KMS-11 (cell line): ENCODE results near the gene MAU2.

Source experiments
- H2AFZ ChIP-seq: fragments of 200-600 bp; sonication (generic); 2 replicates; pipeline ENCODE4 v1.6.1; 2016; ENCODE audit warnings: antibody characterized with exemption, mixed run types, low read depth
- H3K27ac ChIP-seq: fragments of 200-600 bp; sonication (generic); 2 replicates; pipeline ENCODE4 v1.6.1; 2016; ENCODE audit warnings: mild to moderate bottlenecking, mixed run types
- H3K27me3 ChIP-seq: fragments of 200-600 bp; sonication (generic); 2 replicates; pipeline ENCODE4 v1.6.1; 2017; ENCODE audit warnings: mild to moderate bottlenecking, low read depth, mixed run types, moderate library complexity; ENCODE audit not compliant: insufficient read depth
- H3K36me3 ChIP-seq: fragments of 200-600 bp; sonication (generic); 2 replicates; pipeline ENCODE4 v1.6.1; 2017; ENCODE audit warnings: mild to moderate bottlenecking, mixed run types; ENCODE audit not compliant: insufficient read depth
- H3K4me1 ChIP-seq: fragments of 200-600 bp; sonication (generic); 2 replicates; pipeline ENCODE4 v1.6.1; 2016; ENCODE audit warnings: mild to moderate bottlenecking, low read depth, mixed run types; ENCODE audit not compliant: poor library complexity, severe bottlenecking
- H3K4me2 ChIP-seq: fragments of 200-600 bp; sonication (generic); 2 replicates; pipeline ENCODE4 v1.7.0; 2016; ENCODE audit warnings: mild to moderate bottlenecking, mixed run types
- H3K4me3 ChIP-seq: fragments of 200-600 bp; sonication (generic); IDR thresholded peaks from 2 replicates; pipeline ENCODE4 v1.6.1; 2017; ENCODE audit warnings: low read depth, low read length, mixed read lengths; ENCODE audit not compliant: insufficient read depth
- H3K79me2 ChIP-seq: fragments of 200-600 bp; sonication (generic); 2 replicates; pipeline ENCODE4 v1.6.1; 2016; ENCODE audit warnings: low read depth, mixed run types; ENCODE audit not compliant: insufficient read depth
- H3K9ac ChIP-seq: fragments of 200-600 bp; sonication (generic); 2 replicates; pipeline ENCODE4 v1.6.1; 2016; ENCODE audit warnings: mild to moderate bottlenecking, mixed run types
- H4K20me1 ChIP-seq: fragments of 200-600 bp; sonication (generic); 2 replicates; pipeline ENCODE4 v1.6.1; 2016; ENCODE audit warnings: mild to moderate bottlenecking, mixed run types; ENCODE audit not compliant: insufficient read depth
- TF ChIP-seq, protein P1 (sequence below): fragments of 200-600 bp; sonication (generic); conservative IDR thresholded peaks from 2 replicates; pipeline ENCODE4 v1.6.1; 2017; ENCODE audit warnings: low read depth, mild to moderate bottlenecking, antibody characterized with exemption, low read length, moderate library complexity, mixed read lengths

Gene MAU2

GRCh38 chr19:19279062-19279612, 41.5 kb upstream of the MAU2 start:
- no peaks in the 10 kb centered on the region for H3K4me1 ChIP-seq
- TF ChIP-seq, protein P1, sequence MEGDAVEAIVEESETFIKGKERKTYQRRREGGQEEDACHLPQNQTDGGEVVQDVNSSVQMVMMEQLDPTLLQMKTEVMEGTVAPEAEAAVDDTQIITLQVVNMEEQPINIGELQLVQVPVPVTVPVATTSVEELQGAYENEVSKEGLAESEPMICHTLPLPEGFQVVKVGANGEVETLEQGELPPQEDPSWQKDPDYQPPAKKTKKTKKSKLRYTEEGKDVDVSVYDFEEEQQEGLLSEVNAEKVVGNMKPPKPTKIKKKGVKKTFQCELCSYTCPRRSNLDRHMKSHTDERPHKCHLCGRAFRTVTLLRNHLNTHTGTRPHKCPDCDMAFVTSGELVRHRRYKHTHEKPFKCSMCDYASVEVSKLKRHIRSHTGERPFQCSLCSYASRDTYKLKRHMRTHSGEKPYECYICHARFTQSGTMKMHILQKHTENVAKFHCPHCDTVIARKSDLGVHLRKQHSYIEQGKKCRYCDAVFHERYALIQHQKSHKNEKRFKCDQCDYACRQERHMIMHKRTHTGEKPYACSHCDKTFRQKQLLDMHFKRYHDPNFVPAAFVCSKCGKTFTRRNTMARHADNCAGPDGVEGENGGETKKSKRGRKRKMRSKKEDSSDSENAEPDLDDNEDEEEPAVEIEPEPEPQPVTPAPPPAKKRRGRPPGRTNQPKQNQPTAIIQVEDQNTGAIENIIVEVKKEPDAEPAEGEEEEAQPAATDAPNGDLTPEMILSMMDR = no peak
- no peak overlapping the region for H3K4me2 ChIP-seq
- H3K9ac ChIP-seq = no peak overlapping the region
- H2AFZ ChIP-seq = no peak overlapping the region
- no peaks in the 10 kb centered on the region for H4K20me1 ChIP-seq
- no peaks in the 10 kb centered on the region for H3K36me3 ChIP-seq
- no peak overlapping the region for H3K4me3 ChIP-seq
- no peaks in the 10 kb centered on the region for H3K27me3 ChIP-seq
- no peak overlapping the region for H3K27ac ChIP-seq
- H3K79me2 ChIP-seq = no peaks in the 10 kb centered on the region

GRCh38 chr19:19279853-19280252, 40.8 kb upstream of the MAU2 start:
- H3K9ac ChIP-seq = no peak overlapping the region
- H3K79me2 ChIP-seq = no peaks in the 10 kb centered on the region
- no peaks in the 10 kb centered on the region for H3K4me1 ChIP-seq
- no peak overlapping the region for H3K27ac ChIP-seq
- no peak overlapping the region for H3K4me3 ChIP-seq
- no peaks in the 10 kb centered on the region for H3K27me3 ChIP-seq
- TF ChIP-seq, protein P1 = no peak
- H4K20me1 ChIP-seq = no peaks in the 10 kb centered on the region
- H3K4me2 ChIP-seq = no peak overlapping the region
- no peaks in the 10 kb centered on the region for H3K36me3 ChIP-seq
- no peak overlapping the region for H2AFZ ChIP-seq

DNA sequence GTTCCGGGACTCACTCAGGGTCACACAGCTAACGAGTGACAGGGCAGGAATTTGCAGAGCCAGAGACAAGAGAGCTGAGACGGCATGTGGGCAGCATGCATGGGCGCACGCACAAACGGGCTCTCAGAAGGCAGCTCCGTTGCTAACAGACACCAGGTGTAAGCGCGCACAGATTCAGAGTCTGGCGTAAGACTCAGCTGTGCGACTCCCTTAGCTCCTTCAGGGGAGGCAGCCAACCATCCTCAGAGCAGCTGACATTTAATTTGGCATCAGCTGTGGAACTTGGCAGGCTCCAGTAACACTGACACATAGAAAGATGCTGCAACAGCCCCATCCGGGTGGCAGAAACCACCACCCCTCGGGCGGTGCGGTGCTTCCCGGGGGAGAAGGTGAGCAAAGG, 40.1 kb upstream of the MAU2 start:
- Histone ChIP-seq H2AFZ (no peak overlapping the region), H3K27ac (no peak overlapping the region), H3K4me2 (no peak overlapping the region), H3K4me1 (no peaks in the 10 kb centered on the region), H3K27me3 (no peaks in the 10 kb centered on the region), H3K4me3 (no peak overlapping the region), H3K36me3 (no peaks in the 10 kb centered on the region), H3K9ac (no peak overlapping the region), H4K20me1 (no peaks in the 10 kb centered on the region), H3K79me2 (no peaks in the 10 kb centered on the region)
- TF ChIP-seq, protein P1 = no peak

GRCh38 chr19:19285686-19286085, 34.9 kb upstream of the MAU2 start:
- TF ChIP-seq, protein P1 = no peak
- no peaks in the 10 kb centered on the region for H3K79me2 ChIP-seq
- no peak overlapping the region for H3K4me2 ChIP-seq
- no peaks in the 10 kb centered on the region for H3K27me3 ChIP-seq
- no peak overlapping the region for H3K4me3 ChIP-seq
- no peak overlapping the region for H2AFZ ChIP-seq
- no peak overlapping the region for H3K27ac ChIP-seq
- H3K36me3 ChIP-seq = no peaks in the 10 kb centered on the region
- no peaks in the 10 kb centered on the region for H4K20me1 ChIP-seq
- no peaks in the 10 kb centered on the region for H3K4me1 ChIP-seq
- H3K9ac ChIP-seq = no peak overlapping the region
